Breast epithelium (tissue), 3 donors: ENCODE results near the gene NCOA6.

Experiments used
- POLR2A ChIP-seq: fragments of 450-650 bp; IDR thresholded peaks from one replicate; pipeline ENCODE4 v1.6.1; 2016; ENCODE audit warnings: antibody characterized with exemption, mild to moderate bottlenecking, moderate library complexity
- TF ChIP-seq, protein P1 (sequence below), 3 donors: fragments of 450-650 bp; IDR thresholded peaks; one replicate each; pipeline ENCODE4 v1.5.1; 2016 to 2017; ENCODE audit warnings: antibody characterized with exemption in 3 of 3, mild to moderate bottlenecking in 3 of 3, moderate library complexity in 3 of 3

DNA sequence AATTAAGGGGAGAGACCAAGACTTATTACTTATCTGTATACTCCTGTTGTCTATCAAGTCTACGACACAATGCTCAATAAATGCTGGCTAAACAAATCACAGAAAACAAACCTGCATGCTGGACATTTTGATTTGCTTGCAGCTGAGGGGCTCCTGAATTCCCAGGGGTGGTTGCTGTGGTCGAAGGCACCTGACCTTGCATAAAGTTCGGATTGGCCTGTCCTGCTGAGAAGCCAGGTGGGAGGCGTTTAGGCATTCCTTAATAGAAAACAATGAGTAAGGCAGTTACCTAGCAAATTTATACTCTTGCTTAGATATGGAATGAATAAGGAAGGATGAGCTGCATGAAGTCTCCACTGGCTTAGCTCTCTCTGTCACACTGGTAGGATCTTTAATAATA, 70.8 kb downstream of the NCOA6 start:
- TF ChIP-seq POLR2A = no peak
- TF ChIP-seq, protein P1, sequence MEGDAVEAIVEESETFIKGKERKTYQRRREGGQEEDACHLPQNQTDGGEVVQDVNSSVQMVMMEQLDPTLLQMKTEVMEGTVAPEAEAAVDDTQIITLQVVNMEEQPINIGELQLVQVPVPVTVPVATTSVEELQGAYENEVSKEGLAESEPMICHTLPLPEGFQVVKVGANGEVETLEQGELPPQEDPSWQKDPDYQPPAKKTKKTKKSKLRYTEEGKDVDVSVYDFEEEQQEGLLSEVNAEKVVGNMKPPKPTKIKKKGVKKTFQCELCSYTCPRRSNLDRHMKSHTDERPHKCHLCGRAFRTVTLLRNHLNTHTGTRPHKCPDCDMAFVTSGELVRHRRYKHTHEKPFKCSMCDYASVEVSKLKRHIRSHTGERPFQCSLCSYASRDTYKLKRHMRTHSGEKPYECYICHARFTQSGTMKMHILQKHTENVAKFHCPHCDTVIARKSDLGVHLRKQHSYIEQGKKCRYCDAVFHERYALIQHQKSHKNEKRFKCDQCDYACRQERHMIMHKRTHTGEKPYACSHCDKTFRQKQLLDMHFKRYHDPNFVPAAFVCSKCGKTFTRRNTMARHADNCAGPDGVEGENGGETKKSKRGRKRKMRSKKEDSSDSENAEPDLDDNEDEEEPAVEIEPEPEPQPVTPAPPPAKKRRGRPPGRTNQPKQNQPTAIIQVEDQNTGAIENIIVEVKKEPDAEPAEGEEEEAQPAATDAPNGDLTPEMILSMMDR (IDR thresholded peaks at IDR 0.05) = no peak
